Left ventricle myocardium inferior (tissue), 1 donor: Measurements from ENCODE around the gene COPG2. TPM values are rescaled to one million over a fixed set of nuclear protein-coding genes. Genes with fewer than 3 reads are reported as not detected.
"Not testable (repeated sequence)": the region's sequence is repeated elsewhere in the genome, so short reads cannot be mapped to it uniquely, and the experiment has no call there.

Experiments used
- DNase-seq: peaks from one replicate; pipeline ENCODE4 v3.0.0-alpha.2; 2020
- H3K27ac ChIP-seq: fragments of 200-600 bp; replicated peaks from 2 replicates; pipeline ENCODE4 v1.8.0; 2021
- H3K27me3 ChIP-seq: fragments of 200-600 bp; 2 replicates; pipeline ENCODE4 v1.8.0; 2021; ENCODE audit warnings: low read depth
- H3K36me3 ChIP-seq: fragments of 200-600 bp; 2 replicates; pipeline ENCODE4 v1.8.0; 2021
- H3K4me1 ChIP-seq: fragments of 200-600 bp; 2 replicates; pipeline ENCODE4 v1.8.0; 2021
- H3K4me3 ChIP-seq: fragments of 200-600 bp; 2 replicates; pipeline ENCODE4 v1.8.0; 2021; ENCODE audit warnings: mild to moderate bottlenecking, moderate library complexity
- H3K9me3 ChIP-seq: fragments of 200-600 bp; replicated peaks from 2 replicates; pipeline ENCODE4 v1.8.0; 2021
- intact Hi-C: fragments of 100-400 bp; cut with micrococcal nuclease; formaldehyde crosslinking; loops from one replicate; pipeline ENCODE4 v1.11.0; 2022
- total RNA-seq: library from RNA; stranded (reverse); fragmentation: NEBNext Ultra II Directional; extraction: Animal tissue kit (Norgen Biotek cat#: 25700); gene quantifications from one replicate; pipeline ENCODE4 v1.2.1, GENCODE V29; 2021
- TF ChIP-seq, protein P1 (sequence below): fragments of 200-600 bp; IDR thresholded peaks from 2 replicates; pipeline ENCODE4 v1.8.0; 2021; ENCODE audit warnings: antibody characterized with exemption, mild to moderate bottlenecking, borderline replicate concordance
- donor health status: DM: no; HTN: yes; CAD: no; lungs with severe emphysema.

COPG2 gene
- total RNA-seq, 1 donor from 2014 or later = 16.9 TPM

DNA sequence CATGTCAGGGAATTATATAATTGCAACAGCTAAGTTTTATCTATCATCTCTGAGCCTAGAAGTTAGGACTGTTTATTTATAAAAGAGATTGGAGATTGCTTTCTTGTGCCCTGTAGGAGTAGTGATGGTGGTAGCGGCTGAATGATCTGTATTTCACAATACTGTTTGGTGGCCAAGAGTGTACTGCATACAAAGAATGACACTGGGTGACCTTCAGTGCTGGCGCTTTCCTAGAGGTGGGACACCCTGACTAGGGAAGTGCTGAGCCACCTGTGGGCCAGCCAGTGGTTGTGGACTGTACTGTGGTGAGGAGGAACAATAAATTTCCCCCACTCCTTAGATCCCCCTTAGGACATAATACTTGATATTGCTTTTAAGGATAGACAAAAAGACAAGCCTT is 53.0 kb downstream of the COPG2 start:
- H3K4me1 ChIP-seq = peaks cover 6% of the 10 kb centered on the region
- intact Hi-C loops = no loop called here
- H3K27ac ChIP-seq = peak overlapping the region; percentile 10
- peaks cover 17% of the 10 kb centered on the region for H3K9me3 ChIP-seq
- H3K36me3 ChIP-seq = peaks cover 39% of the 10 kb centered on the region
- DNase-seq = no peak
- H3K4me3 ChIP-seq = no peak overlapping the region
- TF ChIP-seq, protein P1, sequence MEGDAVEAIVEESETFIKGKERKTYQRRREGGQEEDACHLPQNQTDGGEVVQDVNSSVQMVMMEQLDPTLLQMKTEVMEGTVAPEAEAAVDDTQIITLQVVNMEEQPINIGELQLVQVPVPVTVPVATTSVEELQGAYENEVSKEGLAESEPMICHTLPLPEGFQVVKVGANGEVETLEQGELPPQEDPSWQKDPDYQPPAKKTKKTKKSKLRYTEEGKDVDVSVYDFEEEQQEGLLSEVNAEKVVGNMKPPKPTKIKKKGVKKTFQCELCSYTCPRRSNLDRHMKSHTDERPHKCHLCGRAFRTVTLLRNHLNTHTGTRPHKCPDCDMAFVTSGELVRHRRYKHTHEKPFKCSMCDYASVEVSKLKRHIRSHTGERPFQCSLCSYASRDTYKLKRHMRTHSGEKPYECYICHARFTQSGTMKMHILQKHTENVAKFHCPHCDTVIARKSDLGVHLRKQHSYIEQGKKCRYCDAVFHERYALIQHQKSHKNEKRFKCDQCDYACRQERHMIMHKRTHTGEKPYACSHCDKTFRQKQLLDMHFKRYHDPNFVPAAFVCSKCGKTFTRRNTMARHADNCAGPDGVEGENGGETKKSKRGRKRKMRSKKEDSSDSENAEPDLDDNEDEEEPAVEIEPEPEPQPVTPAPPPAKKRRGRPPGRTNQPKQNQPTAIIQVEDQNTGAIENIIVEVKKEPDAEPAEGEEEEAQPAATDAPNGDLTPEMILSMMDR = peak; percentile 15
- H3K27me3 ChIP-seq = no peaks in the 10 kb centered on the region

DNA sequence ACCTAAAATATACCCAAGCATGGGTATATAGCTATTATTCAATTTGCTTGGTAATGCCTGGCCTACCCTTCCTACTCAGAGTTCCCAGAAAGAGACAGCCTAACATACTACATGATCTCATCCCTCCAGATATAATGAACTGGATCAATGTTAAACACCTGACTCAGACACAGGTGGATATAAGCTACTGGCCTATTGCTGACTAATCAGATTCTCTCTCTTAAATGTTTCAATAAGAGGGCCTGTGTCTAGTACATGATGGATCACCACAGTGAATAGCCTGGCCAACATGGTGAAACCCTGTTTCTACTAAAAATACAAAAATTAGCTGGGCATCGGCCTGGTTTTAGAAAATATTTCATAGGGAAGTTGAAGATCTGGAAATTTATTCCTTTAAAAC is 54.1 kb downstream of the COPG2 start:
- no peak overlapping the region for H3K27ac ChIP-seq
- peaks cover 50% of the 10 kb centered on the region for H3K36me3 ChIP-seq
- TF ChIP-seq, protein P1 = no peak
- H3K27me3 ChIP-seq = no peaks in the 10 kb centered on the region
- H3K9me3 ChIP-seq = peaks cover 17% of the 10 kb centered on the region
- H3K4me1 ChIP-seq = peaks cover 6% of the 10 kb centered on the region
- no peak overlapping the region for H3K4me3 ChIP-seq
- intact Hi-C loops = no loop called here
- no peak for DNase-seq

DNA sequence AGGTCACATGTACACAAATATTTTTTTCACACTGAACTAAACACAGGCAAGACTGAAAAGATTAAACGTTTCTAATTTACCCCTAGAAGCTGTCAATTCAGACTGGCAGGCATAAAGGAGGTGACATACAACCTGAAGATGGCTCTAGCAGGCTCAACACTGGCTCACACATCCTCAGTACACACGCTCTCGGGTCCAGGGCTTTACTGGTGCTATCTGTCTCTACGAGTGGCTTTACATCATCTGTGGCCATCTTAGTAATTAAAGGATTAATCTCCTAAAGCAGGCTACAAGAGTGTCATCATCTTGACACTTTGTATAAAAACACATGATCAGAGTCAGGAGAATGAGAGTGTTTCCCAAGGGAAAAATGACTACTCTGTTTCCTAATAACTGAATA is 57.3 kb downstream of the COPG2 start:
- Histone ChIP-seq H3K27me3 (no peaks in the 10 kb centered on the region), H3K4me1 (peaks cover 6% of the 10 kb centered on the region), H3K9me3 (peaks cover 14% of the 10 kb centered on the region), H3K27ac (no peak overlapping the region), H3K36me3 (peaks cover 71% of the 10 kb centered on the region), H3K4me3 (no peak overlapping the region)
- intact Hi-C loops = no loop called here
- DNase-seq = no peak
- TF ChIP-seq, protein P1 = no peak

DNA sequence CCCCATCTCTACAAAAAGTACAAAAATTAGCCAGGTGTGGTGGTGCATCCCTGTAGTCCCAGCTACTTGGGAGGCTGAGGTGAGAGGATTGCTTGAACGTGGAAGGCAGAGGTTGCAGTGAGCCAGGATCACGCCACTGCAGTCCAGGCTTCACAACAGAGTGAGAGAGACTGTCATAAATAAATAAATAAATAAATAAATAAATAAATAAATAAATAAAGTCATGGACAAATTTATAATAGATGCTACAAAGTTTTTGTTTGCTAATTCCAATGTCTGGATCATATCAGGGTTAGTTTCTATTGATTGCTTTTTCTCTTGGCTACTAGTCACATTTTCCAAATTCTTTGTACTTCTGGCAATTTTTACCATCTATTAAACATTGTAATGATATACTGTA is 61.5 kb downstream of the COPG2 start:
- DNase-seq, H3K27ac ChIP-seq, H3K27me3 ChIP-seq, H3K4me1 ChIP-seq, intact Hi-C loops, H3K4me3 ChIP-seq: not testable (repeated sequence)
- Histone ChIP-seq H3K36me3 (peaks cover 73% of the 10 kb centered on the region), H3K9me3 (peaks cover 14% of the 10 kb centered on the region)

DNA sequence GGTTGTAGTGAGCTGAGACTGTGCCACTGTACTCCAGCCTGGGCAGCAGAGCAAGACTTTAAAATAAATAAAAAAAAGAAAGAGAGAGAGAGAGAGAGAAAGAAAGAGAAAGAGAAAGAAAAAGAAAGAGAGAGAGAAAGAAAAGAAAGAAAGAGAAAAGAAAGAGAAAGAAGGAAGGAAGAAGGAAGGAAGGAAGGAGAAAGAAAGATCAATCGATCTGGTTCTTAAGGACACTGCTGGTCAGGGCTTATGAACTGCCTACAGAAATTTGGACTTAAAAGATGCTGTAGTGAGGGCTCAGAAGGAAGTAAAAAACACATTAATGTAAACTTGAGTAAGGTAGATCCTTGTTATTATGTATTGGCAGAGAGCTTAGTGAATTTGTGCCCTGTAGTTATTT is 62.4 kb downstream of the COPG2 start:
- TF ChIP-seq, protein P1 = no peak
- Histone ChIP-seq H3K9me3 (peaks cover 14% of the 10 kb centered on the region), H3K27me3 (no peaks in the 10 kb centered on the region), H3K4me1 (no peaks in the 10 kb centered on the region), H3K27ac (no peak overlapping the region), H3K4me3 (no peak overlapping the region), H3K36me3 (peaks cover 64% of the 10 kb centered on the region)
- intact Hi-C loops = no loop called here
- no peak for DNase-seq

DNA sequence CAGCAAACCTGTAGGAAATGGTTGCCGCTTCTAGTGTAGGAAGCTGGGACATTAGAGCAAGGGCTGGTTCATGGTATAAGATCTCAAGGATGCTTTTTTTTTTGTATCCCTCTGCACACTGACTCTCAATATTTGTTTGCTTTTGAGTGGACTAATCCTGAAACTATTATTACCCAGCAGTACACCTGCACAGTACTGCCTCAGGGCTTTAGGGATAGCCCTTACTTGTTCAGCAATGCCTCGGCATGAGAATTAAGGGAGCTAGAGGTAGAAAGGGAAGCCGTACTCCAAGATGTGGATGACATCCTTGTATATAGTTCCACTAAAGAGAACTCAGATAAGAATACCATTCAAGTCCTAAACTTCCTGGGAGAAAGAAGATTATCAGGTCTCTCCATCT is 70.5 kb downstream of the COPG2 start:
- intact Hi-C loops = no loop called here
- H3K27me3 ChIP-seq = no peaks in the 10 kb centered on the region
- TF ChIP-seq, protein P1 = no peak

More for the DNA sequence above, 70.5 kb downstream of the COPG2 start:
- Histone ChIP-seq H3K4me1 (peaks cover 14% of the 10 kb centered on the region), H3K36me3 (no peaks in the 10 kb centered on the region), H3K4me3 (no peak overlapping the region), H3K27ac (no peak overlapping the region), H3K9me3 (no peaks in the 10 kb centered on the region)
- no peak for DNase-seq
